NCI-H128 (cell line): Measurements from ENCODE around the gene ZNF609.
"Not testable (repeated sequence)": the region's sequence is repeated elsewhere in the genome, so short reads cannot be mapped to it uniquely, and the experiment has no call there.

ENCODE experiments used
- DNase-seq: peaks from one replicate; lab custom pipeline; 2025; ENCODE audit not compliant: unreplicated experiment; lab: John Stamatoyannopoulos, UW

ZNF609 gene

DNA sequence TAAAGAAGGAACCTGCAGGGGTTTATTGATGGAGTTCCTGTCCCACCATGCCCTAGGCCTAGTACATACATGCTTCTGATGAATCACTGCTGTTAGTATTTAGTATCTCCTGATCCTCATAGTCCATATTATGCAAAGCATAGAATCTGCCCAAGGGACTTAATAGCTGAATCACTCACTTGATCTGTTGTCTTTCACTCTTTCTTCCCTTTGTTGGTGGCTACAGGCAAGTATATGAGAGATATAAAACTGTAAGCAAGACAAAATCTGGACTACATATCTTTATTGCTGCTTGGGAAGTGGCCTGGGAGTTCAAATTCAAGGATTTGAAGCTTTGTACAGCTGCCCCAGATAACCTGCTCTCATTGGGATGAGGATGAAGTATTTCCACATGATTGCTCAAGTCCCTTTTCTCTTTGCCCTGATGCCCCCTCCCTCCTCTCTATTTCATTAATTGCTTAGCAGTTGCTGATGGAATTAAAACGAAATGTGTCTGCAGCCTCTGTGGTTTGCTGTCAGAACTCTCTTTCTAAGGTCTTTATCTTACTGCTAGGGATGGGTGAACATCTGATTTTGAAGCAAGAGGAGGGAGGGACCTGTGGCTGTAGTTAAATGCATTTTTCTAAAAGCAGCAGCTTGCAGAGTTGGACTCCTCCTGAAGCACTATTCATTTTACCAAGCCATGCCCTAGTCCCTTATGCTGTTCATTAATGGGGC, 114.1 kb downstream of the ZNF609 start:
- DNase-seq = no peak

DNA sequence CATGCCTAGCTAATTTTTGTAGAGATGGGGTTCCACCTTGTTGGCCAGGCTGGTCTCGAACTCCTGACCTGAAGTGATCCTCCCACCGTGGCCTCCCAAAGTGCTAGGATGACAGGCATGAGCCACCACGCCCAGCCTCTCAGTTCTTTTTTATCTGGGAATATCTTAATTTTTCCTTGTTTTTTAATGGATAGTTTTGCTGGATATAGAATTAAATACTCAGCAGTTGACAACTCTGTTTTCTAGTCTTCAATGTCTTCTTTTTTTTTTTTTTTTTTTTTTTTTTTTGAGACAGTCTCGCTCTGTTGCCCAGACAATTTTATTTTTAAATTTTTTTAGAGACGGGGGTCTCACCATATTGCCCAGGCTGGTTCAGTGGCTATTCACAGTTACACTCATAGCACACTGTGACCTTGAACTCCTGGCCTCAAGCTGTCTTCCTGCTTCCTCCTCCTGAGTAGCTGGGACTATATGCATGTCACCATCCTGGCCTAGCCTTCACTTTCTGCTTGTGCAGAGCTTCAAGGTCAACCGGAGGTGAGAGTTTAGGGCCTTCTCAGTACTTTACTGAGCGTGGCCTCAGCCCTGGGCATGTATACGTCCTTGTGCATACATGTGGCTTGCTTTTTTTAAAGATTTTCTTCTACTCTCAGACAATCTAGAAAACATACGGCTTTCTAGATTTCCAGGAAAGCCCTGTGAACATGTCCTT, 120.5 kb downstream of the ZNF609 start:
- DNase-seq = no peak

DNA sequence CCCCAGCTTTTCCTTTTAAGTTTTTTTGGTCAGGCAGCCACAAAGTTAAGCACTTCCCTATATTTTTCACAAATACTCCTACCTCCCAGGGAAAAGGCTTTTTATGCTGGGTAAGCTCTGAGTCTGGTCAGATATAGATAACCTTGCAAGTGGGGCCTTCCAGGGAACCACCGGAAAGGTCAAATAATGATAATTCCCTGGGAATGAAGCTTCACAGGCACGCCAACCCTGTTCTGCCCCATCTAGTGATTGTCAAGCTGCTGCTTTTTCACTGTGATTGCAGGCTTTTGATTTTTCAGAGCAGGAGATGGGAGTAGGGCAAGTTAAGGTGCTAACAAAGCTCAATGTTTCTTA, 121.0 kb downstream of the ZNF609 start:
- DNase-seq = no peak

DNA sequence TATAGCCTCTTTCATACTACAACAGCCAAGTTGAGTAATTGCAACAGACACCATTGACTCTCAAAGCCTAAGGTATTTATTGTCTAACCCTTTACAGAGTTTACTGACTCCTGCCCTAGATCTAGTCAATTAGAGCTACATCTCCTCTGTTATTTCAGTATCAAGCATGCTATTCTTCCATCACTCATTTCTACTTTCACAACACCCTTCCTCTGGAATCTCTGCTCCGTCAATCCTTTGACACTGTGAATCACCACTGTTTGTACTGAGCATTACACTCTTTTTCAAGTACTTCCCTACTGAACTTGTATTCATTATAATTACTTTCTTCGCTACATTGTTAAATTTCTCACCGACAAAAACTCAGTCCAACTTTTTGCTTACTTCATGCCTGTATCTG, 121.8 kb downstream of the ZNF609 start:
- DNase-seq = no peak

DNA sequence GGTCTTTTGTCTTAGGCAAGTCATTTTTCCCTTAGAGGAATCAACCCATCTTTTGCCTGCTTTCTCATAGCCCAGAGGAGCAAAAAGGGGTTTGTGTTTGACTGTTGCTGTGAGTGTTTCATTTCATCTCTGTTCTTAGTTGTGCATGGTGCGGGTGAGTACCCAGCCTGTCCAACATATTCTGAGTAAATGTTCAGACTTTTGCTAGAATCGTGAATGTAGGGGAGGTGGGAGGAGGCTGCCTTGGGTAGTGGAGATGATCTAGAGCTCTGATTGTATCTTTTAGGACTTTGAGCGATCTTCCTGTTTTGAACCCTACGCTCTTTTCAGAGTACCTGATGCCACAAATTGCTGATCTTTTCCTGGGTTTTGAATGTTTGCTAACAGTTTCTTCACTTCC, 123.1 kb downstream of the ZNF609 start:
- DNase-seq = no peak

DNA sequence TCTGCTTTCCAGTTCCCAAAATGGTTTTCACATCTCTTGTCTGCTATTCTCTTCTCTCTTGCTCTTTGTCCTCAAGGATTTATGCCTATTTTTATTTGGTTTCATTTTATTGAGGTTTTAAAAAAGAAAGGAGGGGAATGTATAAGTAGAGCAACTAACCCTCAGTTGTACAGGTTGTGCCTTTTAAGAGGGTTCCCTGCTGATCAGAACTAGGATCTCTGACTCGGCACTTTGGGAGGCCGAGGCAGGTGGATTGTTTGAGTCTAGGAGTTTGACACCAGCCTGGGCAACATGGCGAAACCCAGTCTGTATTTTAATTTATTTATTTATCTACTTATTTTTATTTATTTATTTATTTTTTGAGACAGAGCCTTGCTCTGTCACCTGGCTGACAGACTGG, 123.6 kb downstream of the ZNF609 start:
- no peak for DNase-seq

DNA sequence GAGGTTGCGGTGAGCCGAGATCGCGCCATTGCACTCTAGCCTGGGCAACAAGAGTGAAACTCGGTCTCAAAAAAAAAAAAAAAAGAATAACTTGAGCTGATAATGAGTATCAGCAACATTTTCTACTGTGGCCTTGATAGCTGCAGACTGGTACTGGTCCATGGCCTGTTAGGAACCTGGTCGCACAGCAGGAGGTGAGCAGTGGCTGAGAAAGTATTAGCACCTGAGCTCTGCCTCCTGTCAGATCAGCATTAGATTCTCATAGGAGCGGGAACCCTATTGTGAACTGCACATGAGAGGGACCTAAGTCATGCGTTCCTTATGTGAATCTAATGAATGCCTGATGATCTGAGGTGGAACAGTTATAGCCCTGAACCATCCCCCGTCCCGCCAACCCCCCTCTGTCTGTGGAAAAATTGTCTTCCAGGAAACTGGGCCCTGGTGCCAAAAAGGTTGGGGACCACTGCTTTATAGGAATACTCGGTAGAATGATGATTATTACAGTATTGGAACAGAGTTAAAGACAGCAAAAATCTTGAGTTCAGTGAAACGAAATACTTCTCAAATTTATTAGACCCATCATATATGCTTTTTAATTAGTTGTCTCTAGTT, 126.0 kb downstream of the ZNF609 start:
- DNase-seq = no peak

DNA sequence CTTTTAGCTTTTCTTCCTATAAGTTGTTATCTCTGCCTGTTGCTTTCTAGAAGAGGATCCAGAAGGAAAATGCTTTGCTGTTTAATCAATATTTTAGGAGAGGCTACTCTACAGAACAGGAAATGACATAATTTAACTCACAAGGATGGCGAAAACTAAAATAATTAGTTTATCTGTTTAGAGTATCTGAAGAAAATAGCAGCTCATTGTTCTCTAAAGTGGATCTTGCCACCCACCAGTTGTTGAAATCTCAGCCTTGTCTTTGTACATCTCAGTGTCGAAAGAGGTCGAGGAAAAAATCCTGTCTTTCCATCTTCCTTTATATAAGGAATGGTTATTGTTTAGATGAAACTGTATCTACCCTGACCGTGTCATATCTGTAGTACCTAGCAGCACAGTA, 126.6 kb downstream of the ZNF609 start:
- no peak for DNase-seq

DNA sequence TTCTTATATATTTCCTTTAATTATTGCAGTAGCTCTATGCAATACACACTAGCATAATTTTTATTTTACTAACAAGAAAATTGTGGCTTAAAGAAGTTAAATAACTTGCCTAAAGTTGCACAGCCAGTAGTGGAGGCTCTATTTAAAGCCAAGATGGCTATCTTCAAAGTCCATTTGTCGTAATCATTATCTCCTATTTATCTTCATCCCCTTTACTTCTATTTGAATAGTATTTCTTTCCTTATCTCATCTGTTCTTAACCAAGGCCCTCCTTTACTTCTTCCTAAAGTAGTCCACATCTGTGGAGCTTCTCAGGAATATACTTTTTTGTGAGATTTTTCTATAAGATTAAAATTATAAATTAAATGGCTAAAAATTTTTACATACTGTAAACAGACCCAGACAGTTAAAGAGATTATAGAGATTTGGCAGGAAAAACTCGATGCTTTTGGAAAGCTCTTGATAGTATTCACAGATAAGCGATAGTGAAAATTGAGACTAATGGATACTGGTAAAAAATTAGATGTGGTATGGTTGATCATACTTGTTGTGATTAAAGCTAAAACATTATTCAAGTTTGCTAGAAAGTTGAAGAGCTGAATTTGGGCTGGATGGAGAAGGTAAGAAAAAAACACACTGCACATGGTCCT, 129.2 kb downstream of the ZNF609 start:
- DNase-seq = no peak

DNA sequence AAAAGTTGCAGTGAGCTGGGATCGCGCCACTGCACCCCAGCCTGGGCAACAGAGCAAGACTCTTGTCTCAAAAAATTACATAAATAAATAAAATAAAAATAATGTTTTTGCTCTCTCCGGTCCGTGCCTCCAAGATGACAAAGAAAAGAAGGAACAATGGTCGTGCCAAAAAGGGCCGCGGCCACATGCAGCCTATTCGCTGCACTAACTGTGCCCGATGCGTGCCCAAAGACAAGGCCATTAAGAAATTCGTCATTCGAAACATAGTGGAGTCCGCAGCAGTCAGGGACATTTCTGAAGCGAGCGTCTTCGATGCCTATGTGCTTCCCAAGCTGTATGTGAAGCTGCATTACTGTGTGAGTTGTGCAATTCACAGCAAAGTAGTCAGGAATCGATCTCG, 132.5 kb downstream of the ZNF609 start:
- DNase-seq = not testable (repeated sequence)

DNA sequence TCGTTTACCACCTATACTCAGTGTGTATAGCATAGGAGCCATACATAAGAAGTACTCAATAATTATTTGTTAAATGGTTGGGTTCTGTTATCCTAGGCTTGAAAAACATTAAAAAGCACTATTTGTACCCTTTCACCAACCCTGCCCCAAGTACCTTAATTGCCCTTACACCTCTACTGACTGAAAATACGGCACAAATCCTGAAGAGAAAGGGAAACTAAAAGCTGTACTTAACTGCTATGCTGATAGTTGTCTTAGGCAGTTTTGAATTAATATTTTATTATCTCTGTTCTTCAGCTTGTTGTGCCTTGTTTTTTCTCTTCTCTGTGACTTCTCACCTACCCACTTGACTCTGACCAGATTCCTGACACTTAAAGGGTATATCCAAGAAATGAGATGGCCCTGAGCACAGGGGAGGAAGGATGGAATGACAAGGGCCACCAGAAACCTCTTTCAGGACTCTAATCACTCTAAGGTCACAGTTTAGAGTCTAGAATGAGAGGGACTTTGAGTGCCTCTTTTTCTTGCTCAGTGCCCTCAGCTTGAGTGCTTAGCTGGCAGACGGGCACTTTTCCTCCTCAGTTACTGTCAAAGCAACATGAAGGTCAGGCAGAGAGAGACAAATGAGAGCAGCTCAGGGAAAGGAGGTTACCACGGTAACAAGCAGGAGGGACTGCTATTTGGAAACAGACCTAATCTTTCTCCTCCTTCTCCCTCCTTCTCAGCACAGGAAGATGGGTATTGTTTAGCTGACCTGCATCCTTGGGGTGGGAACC, 136.5 kb downstream of the ZNF609 start:
- peak; percentile 48 for DNase-seq

DNA sequence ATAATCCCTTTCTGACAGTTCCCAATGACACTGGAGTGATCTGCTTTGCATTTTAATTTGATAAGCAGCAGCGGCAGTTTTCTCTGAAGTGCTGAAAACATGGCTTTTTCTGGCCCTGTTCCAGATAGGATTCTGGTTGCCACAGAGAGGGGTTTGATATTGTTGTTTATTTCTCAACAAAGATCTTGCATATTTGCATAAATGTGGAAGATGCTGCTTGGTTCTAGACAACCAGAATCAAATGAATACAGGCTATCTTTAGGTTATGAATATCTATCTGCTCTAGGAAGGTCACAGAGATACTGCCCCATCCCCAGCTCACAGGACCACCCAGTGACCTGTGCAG, 137.1 kb downstream of the ZNF609 start:
- no peak for DNase-seq

DNA sequence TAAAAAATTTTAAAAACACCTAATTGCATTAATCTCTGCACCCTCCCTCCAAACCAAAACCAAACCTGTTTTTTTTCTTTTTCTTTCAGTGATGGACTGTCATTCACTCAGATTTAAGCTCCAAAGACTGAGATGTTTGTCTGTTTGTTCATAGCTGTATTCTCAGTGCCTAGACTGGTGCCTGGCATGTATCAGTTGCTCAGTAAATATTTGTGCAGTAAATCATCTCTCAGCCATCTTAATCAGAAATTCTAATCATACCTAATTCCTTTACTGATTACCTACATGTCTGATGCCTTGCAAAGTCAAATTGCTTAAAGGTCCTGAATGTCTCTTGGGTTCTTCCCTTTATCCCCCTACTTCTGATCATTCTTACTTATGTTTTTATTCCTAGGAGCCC, 138.8 kb downstream of the ZNF609 start:
- no peak for DNase-seq

DNA sequence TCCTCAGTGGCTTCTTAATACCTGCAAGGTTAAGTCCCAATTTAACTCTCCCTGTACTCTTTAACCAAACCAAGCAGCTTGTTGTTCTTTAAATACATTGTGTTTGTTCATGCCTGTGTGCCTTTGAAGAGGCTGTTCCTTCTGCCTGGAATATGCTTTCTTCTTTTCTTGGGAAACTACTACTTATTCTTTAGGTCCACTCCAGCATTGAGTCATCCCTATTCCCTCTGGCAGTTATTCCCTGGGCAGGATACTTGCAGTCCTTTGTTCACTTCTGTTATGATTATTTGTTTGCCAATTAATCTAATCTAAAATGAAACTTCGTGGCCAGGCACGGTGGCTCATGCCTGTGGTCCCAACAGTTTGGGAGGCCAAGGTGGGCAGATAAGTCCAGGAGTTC, 139.3 kb downstream of the ZNF609 start:
- DNase-seq = no peak

DNA sequence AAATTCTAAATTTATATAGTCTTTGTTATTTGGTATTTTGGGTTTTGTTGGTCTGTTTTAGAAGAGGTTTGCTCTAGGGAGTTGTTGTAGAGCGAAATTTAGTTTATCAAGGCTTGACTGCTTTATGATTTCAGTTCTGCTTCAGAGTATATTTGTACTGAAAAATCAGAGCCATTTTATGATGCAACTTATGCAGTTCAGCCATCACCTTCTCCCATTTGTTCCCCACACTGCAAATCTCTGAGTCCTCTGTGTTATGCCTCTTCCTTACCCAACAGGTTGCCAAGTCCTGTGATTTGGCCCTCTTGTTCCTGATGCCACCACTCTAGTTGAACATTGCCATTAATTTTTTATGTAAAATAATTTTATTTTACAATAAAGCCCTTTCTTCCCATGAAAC, 140.4 kb downstream of the ZNF609 start:
- no peak for DNase-seq

DNA sequence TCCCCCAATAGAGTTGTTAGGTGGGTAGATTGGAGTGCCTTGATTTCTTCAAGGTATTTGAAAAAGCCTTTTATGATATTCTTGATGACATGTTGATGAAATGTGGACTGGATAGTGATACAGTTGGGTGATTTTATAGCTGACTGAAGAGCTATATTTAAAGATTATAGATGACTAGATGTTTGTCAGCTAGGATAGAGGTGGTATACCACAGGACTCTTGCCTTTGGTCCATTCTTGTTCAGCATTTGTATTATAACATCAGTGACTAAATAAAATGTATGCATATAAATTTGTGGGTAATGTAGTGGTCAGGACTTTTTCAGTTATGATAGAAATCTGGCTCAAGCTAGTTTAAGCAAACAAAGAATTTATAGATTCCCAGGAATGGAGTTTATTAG, 143.9 kb downstream of the ZNF609 start:
- DNase-seq = no peak

DNA sequence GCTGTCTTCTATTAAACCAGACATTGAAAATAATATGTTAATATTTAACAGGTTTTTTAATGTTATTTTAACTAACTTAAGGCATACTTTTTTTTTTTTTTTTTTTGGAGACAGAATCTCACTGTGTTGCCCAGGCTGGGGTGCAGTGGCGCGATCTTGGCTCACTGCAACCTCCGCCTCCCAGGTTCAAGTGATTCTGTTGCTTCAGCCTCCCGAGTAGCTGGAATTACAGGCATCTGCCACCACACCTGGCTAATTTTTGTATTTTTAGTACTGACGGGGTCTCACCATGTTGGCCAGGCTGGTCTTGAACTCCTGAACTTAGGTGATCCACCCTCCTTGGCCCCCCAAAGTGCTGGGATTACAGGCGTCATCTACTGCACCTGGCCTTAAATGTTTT, 147.0 kb downstream of the ZNF609 start:
- not testable (repeated sequence) for DNase-seq

DNA sequence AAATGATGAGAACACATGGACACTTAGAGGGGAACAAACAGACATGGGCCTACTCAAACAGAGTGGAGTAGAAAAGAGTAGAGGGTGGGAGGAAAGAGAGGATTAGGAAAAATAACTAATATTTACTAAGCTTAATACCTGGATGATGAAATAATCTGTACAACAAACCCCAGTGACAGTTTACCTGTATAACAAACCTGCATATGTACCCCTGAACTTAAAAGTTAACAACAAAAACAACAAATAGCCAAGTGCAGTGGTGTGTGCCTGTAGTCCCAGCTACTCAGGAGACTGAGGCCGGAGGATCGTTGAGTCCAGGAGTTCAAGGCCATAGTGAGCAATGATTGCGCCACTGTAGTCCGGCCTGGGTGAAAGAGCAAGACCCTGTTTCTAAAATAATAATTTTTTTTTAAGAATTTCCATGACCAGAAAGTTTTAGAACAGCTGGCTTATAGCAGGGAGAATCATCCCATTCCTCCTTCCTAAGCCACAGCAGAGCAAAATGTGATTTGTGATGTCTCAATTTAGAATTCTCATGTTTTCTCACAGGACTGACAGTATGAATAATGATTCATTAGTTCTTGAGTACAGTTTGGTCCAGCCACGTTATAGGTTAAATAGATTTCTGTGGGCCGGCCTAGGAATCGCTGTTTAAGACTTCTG, 150.0 kb downstream of the ZNF609 start:
- DNase-seq = no peak

DNA sequence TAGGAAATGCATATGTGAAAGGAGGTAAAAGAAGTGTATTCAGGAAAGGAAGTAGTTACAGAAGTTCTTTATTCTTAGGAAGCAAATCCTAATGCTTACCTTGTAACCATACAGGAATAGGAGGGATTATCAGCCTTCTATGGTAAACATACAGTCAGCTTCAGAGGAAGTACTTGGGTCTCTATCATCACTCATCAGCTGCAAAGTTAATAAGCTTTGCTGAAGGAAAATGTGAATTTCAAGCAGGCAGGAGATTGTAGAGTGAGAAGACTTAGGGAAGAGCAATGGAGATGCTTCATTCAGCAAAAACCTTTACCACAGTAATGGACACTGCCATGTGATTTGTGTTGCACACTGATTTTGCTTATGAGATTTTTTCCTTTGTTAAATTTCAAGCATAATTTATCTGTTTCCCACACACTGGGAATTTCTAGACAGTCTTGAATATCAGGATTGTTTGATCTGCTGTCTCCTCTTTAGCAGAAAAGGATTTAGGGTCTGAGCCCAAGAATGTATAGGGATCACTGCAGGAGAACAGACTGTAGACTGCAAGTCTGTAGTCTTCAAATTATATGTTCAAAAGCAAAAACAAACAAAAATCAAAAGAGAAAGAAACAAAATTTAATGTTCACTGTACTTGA, 150.8 kb downstream of the ZNF609 start:
- no peak for DNase-seq

DNA sequence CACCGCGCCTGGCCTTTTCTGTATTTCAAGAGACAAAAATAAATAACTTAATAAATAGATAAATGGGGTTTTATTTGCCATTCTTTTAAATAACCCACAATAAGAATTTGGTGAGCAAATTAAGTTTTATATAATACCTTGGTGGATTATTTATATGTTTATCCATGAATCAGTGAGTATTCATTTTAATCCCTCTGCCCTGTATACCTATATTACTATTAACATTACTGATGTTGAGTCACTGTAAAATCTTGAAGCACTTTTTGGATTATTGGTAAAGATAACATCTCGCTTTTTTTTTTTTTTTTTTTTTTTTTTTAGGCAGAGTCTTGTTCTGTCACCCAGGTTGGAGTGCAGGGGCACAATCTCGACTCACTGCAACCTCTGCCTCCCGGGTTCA, 154.1 kb downstream of the ZNF609 start:
- DNase-seq = no peak
